Stimulated activated CD8-positive, alpha-beta memory T cell treated with anti-CD3 and anti-CD28 coated beads, Interleukin-4, amount 100 ng/mL, for 24 hours (primary cell): ENCODE results near the gene MAMDC2.

Experiments used
- DNase-seq: peaks from one replicate; pipeline ENCODE4 v3.0.0-alpha.2; 2020; ENCODE audit warnings: low read depth

The MAMDC2 gene

DNA sequence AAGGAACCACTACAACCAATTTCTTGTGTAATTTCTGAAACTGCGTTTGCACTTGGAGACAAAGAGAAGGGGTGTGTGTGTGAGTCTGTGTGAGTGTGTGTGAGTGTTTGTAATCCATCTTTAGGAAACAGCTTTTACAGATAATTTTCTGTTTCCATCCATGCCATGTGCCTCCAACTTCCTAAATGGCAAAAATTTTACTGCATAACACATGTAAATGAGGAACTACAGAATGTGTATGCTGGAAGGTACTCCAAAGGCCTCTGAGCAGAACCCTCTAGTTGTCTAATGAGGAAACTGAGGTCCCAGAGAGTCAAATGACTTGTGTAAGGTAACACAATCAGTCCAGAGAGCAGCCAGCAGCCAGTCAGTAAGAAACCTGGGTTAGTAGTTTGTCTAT lies 20.8 kb downstream of the MAMDC2 start:
- no peak for DNase-seq

DNA sequence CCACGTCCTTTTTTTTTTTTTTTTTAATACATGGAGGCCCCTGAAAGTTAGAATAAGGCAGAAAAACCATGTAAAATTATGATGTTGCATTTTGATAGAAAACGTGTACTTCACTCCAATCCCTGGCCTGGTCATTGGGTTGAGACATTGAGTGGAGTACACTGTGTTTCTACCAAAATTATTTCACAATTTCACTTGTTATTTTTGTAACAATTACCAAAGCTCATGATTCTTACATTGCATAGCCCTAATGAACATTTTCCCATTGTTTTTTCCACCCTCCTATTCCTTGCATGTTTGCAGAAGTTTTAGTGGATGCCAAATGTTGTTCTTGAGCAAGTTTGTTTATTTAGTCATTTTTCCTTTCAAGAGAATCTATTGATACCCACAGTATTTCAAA lies 21.9 kb downstream of the MAMDC2 start:
- no peak for DNase-seq

- DNase-seq = no peak
These were observed 22.8 kb downstream of the MAMDC2 start for GRCh38 chr9:70066418-70066817.

DNA sequence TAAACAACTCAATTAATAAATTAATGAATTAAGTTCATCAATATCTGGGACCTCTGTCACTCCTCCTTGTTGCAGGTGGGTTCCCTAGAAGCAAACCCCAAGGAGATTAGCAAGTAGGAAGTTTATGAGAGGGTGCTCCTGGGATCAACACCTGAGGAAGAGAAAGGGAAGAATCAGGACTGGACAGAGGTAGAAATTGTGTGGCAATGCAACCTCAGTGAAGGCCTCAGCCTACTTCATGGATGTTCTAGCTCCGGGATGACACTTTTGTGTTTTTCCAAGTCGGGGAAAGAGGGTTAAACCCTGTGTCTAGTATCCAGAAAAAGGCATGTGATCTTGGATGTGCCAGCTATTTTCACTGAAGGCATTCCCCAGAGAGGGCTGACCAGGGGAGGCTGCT lies 23.2 kb downstream of the MAMDC2 start:
- DNase-seq = no peak

GRCh38 chr9:70069704-70070103 lies 26.1 kb downstream of the MAMDC2 start:
- DNase-seq = no peak

- DNase-seq = no peak
These were observed 29.5 kb downstream of the MAMDC2 start for GRCh38 chr9:70073193-70073592.

- no peak for DNase-seq
These were observed 30.1 kb downstream of the MAMDC2 start for GRCh38 chr9:70073756-70074155.

GRCh38 chr9:70076678-70077077 lies 33.0 kb downstream of the MAMDC2 start:
- DNase-seq = no peak

- no peak for DNase-seq
These were observed 35.9 kb downstream of the MAMDC2 start for GRCh38 chr9:70079417-70080037.

DNA sequence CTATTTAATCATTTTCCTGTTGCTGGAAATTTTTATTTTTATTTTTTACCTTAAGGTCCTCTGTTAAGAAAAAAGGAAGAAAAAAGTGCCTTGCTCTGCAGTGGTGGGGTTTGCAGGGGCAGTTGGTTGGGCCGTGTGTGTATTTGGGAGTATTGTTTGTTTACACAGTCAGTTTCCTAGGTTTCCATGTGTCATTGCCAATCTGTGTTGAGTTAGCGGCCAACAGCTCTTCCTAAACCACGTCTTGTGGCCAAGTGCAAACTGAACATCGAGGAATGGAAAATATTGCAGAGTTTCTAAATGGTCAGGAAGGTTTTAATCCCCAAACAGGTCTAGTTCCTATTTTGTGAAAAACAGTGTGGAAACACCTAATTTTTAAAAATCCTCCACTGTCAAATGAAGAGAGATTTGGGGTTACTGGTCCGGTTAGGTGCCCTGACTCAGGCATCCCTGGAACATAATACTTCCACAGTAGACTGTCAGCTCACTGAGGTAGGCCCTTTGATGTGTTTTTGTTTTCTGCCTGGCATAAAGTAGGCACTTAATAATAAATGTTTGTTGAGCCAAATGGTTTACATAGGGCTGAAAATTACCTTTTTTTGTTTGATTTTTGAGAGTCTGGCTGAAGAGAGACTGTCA lies 37.0 kb downstream of the MAMDC2 start:
- DNase-seq = no peak

DNA sequence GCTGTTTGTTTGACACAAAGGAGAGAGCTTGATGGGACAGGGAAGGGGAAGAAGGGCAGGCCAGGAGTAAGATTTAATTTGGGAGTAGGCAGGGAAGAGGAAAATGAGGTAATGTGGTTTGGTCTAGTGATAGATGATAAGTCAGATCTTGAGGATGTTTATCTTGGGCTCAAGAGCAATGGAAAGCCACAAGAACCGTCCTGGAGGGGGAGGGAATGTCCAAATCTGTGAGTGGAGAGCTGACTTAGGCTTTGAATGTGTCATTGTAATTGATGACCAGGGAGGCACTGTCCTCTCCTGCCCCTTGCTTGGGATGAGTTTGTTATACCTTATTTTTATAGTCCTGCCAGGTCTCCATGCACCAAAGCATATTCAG lies 37.5 kb downstream of the MAMDC2 start:
- no peak for DNase-seq

DNA sequence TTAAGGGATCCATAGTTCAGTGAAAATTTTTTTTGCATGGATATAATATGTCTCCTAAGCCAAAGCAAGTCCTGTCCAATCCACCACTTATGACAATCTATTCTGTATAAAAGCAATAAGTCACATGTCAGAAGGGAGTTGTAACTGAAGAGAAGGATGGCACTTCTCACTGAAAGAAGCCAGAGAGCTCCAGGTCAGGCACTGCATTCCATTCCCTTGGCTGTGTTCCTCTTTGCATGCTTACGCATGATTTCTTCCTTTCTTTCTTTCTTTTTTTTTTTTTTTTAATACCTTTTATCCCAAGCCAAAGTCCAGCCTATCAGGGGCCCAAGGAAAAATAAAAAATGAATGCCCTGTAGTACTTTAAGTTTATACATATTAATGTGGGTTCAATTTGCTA lies 39.8 kb downstream of the MAMDC2 start:
- no peak for DNase-seq

- DNase-seq = no peak
These were observed 41.6 kb downstream of the MAMDC2 start for GRCh38 chr9:70085241-70085640.

GRCh38 chr9:70091103-70091502 lies 47.5 kb downstream of the MAMDC2 start:
- DNase-seq = no peak

DNA sequence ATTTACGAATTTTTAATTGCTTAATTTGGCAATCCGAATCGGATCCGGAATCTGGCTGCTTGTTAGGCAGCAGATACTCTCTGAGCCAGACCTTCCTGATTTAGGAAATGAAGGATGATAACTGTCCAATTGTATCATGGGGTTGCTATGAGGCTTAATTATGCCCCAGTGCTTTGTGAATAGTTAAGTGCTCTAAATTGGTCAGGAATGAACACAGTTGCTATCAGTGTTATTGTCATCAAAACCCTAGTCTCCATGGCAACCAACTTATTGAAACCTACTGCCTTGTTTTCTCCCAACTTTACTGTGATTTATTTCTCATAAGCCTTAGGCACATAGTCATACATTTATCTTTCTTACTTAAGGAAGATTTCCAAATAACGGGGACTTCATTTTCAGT lies 47.9 kb downstream of the MAMDC2 start:
- DNase-seq = no peak

DNA sequence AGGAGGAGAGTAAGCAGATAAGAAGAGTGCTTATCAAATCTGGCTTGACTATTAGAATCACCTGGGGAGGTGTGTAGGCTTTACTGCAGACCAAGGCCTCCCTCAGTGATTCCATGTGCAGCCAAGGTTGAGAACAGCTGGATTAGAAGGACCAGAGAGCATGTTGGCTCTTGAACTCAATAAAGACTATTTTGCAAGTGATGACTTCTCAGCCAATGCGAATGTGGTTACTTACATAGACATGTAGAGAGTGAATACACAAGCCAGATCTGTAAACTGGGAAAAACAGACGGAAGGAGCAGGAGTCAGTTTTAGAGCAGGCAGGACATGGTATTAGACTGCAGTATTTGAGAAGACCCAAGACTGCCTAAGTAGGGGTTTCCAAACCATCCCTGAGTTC lies 48.5 kb downstream of the MAMDC2 start:
- DNase-seq = no peak

DNA sequence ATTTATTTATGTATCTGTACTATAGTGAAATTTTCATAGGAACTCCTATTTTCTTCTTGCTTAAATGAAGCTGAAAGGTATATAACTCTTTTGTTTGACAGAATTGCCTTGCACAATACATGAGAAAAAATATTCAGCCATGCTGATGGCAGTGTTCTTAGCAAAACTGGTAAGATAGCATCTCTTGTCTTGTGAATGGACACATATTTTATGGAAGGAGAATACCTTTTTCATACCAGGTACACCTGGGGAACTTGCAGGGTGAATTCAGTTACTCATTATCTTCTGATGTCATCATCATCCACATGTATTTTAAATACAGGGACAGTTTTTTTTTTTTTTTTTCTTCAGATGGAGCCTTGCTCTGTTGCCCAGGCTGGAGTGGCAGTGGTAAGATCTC lies 49.4 kb downstream of the MAMDC2 start:
- no peak for DNase-seq

GRCh38 chr9:70093944-70094343 lies 50.3 kb downstream of the MAMDC2 start:
- DNase-seq = no peak

DNA sequence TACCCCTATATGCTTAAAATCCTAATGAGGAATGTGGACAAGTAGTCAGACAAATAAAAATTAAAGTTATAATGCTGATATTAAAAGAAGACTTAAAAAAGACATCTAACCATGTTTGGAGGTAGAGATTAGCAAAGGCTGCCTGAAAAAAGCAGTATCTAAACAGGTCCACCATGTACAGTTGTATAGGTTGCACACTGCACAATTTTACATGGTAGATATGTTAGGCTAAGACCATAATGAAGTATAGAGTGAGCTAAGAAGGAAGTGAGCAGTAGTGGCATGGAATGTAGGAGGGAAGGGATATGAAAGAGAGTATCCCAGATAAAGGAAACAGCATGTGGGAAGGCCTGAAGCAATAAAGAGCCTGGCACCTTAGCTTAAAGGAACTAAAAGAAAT lies 51.1 kb downstream of the MAMDC2 start:
- DNase-seq = no peak

DNA sequence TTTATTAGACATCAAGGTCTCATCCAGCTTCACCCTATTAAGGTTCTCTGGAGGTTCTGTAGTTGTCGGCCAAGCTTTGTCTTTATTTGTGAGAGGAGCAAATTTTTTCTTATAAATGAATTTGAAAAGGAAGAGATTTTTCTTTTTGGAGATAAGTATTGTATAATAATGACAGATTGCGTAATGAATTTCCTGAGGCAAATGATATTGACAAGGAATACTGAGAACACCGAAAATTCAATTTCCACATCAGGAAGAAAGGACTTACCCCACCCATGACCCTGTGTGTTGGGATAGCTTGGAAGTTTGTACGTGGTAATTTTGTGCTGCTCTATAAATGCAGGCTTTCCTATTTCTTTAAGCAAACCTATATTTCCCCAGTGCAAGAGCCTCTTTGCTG lies 53.5 kb downstream of the MAMDC2 start:
- DNase-seq = no peak

- DNase-seq = no peak
These were observed 56.7 kb downstream of the MAMDC2 start for GRCh38 chr9:70100362-70100761.

GRCh38 chr9:70101265-70101664 lies 57.6 kb downstream of the MAMDC2 start:
- no peak for DNase-seq

DNA sequence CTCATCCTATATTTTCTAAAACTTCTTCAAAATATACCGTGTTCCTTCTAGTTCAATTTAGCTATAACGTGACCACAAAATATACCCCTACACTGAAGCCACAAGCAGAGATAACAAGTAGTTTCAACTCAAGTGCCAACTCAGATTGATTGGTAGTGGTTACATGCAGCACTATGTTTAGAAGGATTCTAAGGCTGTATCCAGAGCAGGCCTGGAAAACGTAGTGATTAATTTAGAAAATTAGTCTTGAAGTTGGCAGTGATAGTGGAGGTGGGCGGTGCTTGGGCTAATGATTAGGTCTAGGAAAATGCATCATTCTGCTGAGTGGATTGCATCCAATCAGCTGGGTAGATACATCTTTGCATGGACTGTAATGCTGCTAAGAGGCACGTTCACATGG lies 61.5 kb downstream of the MAMDC2 start:
- DNase-seq = no peak

- DNase-seq = no peak
These were observed 62.9 kb downstream of the MAMDC2 start for GRCh38 chr9:70106571-70106970.
